Thyroid gland (tissue), 4 donors: ENCODE measurements around the gene ADIRF.
"Not testable (repeated sequence)": the region's sequence is repeated elsewhere in the genome, so short reads cannot be mapped to it uniquely, and the experiment has no call there.

ENCODE experiments used
- POLR2A ChIP-seq, 2 donors: fragments of 450-650 bp; IDR thresholded peaks; one replicate each; pipeline ENCODE4 v1.6.1; 2017; ENCODE audit warnings: antibody characterized with exemption in 2 of 2, mild to moderate bottlenecking in 2 of 2, moderate library complexity in 1 of 2
- TF ChIP-seq, protein P1 (sequence below), 6 experiments: fragments of 200-600 bp in 3 of 6; fragments of 450-650 bp in 3 of 6; sonication (generic) in 3 of 6; IDR thresholded peaks; one replicate each; pipeline ENCODE4 v1.5.1; 2016 to 2019; ENCODE audit warnings: antibody characterized with exemption in 6 of 6, mild to moderate bottlenecking in 2 of 6, inconsistent platforms in 1 of 6, moderate library complexity in 1 of 6

DNA sequence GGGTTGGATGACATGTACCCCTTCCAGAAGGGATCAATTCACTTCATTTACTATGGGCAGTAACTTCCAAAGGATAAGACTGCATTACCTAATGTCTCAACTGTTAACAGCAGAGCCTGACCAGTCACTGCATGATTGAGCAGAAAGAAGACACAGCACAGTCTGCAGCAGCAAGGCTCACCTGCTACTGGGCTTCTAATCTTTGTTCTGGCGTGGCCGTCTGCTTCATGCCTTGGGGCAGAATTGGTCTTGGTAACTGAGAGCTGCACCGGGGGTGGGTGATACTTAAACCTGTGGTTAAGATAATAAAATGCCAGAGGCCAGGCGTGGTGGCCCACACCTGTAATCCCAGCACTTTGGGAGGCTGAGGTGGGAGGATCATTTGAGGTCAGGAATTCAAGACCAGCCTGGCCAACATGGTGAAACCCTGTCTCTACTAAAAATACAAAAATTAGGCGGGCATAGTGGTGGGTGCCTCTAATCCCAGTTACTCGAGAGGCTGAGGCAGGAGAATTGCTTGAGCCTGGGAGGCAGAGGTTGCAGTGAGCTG, 34.0 kb upstream of the ADIRF start:
- TF ChIP-seq, protein P1, sequence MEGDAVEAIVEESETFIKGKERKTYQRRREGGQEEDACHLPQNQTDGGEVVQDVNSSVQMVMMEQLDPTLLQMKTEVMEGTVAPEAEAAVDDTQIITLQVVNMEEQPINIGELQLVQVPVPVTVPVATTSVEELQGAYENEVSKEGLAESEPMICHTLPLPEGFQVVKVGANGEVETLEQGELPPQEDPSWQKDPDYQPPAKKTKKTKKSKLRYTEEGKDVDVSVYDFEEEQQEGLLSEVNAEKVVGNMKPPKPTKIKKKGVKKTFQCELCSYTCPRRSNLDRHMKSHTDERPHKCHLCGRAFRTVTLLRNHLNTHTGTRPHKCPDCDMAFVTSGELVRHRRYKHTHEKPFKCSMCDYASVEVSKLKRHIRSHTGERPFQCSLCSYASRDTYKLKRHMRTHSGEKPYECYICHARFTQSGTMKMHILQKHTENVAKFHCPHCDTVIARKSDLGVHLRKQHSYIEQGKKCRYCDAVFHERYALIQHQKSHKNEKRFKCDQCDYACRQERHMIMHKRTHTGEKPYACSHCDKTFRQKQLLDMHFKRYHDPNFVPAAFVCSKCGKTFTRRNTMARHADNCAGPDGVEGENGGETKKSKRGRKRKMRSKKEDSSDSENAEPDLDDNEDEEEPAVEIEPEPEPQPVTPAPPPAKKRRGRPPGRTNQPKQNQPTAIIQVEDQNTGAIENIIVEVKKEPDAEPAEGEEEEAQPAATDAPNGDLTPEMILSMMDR (IDR thresholded peaks at IDR 0.05) = not testable (repeated sequence)
- not testable (repeated sequence) for TF ChIP-seq POLR2A (IDR thresholded peaks at IDR 0.05)
